HG02840 (cell line): Measurements from ENCODE around the gene SLC35B2.
"Not testable (repeated sequence)": the region's sequence is repeated elsewhere in the genome, so short reads cannot be mapped to it uniquely, and the experiment has no call there.

Experiments used
- ATAC-seq: cut with Tn5 transposase; IDR thresholded peaks from one replicate; pipeline ENCODE4 v1.9.1; 2021; ENCODE audit warnings: mild to moderate bottlenecking, moderate library complexity, moderate number of reproducible peaks; ENCODE audit not compliant: unreplicated experiment, low FRiP score

The SLC35B2 gene

GRCh38 chr6:44237021-44237812 is 20.1 kb downstream of the SLC35B2 start:
- ATAC-seq: no peak

GRCh38 chr6:44235891-44236516 is 21.3 kb downstream of the SLC35B2 start:
- no peak for ATAC-seq

- no peak for ATAC-seq
Observed at GRCh38 chr6:44235269-44235668, 22.1 kb downstream of the SLC35B2 start.

GRCh38 chr6:44234101-44235025 is 23.0 kb downstream of the SLC35B2 start:
- ATAC-seq: no peak

GRCh38 chr6:44233567-44234100 is 23.7 kb downstream of the SLC35B2 start:
- no peak for ATAC-seq

- ATAC-seq: no peak
Observed at GRCh38 chr6:44232676-44233566, 24.4 kb downstream of the SLC35B2 start.

GRCh38 chr6:44231426-44231825 is 25.9 kb downstream of the SLC35B2 start:
- not testable (repeated sequence) for ATAC-seq

- ATAC-seq: no peak
Observed at GRCh38 chr6:44230034-44230675, 27.2 kb downstream of the SLC35B2 start.

- ATAC-seq: no peak
Observed at GRCh38 chr6:44229376-44230033, 27.8 kb downstream of the SLC35B2 start.

GRCh38 chr6:44228836-44229235 is 28.5 kb downstream of the SLC35B2 start:
- ATAC-seq: no peak

- ATAC-seq: no peak
Observed at GRCh38 chr6:44228433-44228832, 28.9 kb downstream of the SLC35B2 start.

GRCh38 chr6:44228031-44228430 is 29.3 kb downstream of the SLC35B2 start:
- no peak for ATAC-seq

GRCh38 chr6:44227148-44227793 is 30.1 kb downstream of the SLC35B2 start:
- no peak for ATAC-seq

- ATAC-seq: no peak
Observed at GRCh38 chr6:44226368-44227147, 30.8 kb downstream of the SLC35B2 start.

GRCh38 chr6:44225579-44226325 is 31.6 kb downstream of the SLC35B2 start:
- no peak for ATAC-seq

GRCh38 chr6:44224965-44225305 is 32.4 kb downstream of the SLC35B2 start:
- no peak for ATAC-seq
